CD4-positive, alpha-beta T cell treated with Interleukin-21 for 1 hour (primary cell): Measurements from ENCODE around the gene STX2.
"Not testable (repeated sequence)": the region's sequence is repeated elsewhere in the genome, so short reads cannot be mapped to it uniquely, and the experiment has no call there.

Source experiments
- DNase-seq: peaks from one replicate; pipeline ENCODE4 v3.0.0-alpha.2; 2020

STX2 gene

DNA sequence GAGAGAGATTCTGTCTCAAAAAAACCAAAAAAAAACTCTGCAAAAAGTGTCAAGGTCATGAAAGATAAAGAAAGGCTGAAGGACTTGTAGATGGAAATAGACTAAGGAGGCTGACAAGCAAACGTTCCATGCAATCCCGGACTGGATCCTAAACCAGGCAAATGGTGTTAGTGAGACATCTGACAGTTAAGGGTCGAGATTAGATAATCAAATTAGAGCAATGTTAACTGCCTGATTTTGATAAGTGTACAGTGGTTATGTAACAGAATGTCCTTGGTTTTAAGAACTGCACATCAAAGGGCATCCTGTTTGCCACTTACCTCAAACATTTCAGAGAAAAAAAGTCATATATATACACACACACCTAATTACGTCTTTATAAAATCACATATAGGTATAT is 29.4 kb upstream of the STX2 start:
- peak; percentile 59 for DNase-seq

GRCh38 chr12:130863298-130863697 is 24.2 kb upstream of the STX2 start:
- no peak for DNase-seq

- DNase-seq, result not testable (repeated sequence)
Measured at GRCh38 chr12:130862771-130863170, 23.7 kb upstream of the STX2 start.

GRCh38 chr12:130862161-130862560 is 23.1 kb upstream of the STX2 start:
- no peak for DNase-seq

GRCh38 chr12:130860311-130860710 is 21.3 kb upstream of the STX2 start:
- no peak for DNase-seq

GRCh38 chr12:130859161-130859560 is 20.1 kb upstream of the STX2 start:
- DNase-seq, result no peak

- DNase-seq, result no peak
Measured at GRCh38 chr12:130858084-130858483, 19.0 kb upstream of the STX2 start.

DNA sequence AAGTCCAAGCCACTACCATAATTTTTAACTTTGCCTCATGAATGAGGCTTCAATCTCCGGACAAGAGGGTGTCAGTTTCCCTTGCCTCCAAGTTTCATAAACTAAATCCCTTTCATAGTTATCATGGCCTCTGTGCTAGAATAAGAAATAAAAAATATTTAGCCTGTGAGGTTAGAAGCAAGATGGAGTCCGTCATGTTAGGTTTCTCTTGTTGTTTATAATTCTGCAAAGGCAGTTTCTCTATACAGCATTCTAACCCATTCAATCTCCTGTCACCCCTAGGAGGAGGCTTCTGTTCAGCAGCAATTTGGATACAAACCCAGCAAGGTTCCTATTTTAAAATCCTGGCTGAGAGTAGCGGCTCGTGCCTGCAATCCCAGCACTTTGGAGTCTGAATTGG is 17.0 kb upstream of the STX2 start:
- no peak for DNase-seq

DNA sequence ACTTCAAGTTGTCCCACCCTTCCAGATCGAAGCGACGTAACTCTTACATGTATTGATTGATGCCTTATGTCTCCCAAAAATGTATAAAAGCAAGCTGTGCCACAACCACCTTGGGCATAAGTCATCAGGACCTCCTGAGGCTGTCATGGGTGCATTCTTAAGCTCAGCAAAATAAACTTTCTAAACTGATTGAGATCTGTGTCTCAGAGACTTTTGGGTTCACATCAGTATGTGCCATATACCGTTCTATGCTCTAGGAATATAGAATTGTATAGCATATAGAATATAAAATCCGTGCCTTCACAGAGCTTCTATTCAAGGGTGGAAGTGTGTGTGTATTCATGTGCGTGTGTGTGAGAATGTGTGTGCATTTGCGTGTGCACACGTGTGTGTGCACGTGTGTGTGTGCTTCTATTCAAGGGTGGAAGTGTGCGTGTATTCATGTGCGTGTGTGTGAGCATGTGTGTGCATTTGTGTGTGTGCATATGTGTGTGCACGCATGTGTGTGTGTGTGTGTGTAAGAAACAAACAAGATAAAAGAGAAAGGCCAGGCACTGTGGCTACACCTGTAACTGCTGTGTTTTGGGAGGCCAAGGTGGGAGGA is 11.5 kb upstream of the STX2 start:
- DNase-seq, result no peak

- no peak for DNase-seq
Measured at GRCh38 chr12:130849561-130850417, 10.7 kb upstream of the STX2 start.

DNA sequence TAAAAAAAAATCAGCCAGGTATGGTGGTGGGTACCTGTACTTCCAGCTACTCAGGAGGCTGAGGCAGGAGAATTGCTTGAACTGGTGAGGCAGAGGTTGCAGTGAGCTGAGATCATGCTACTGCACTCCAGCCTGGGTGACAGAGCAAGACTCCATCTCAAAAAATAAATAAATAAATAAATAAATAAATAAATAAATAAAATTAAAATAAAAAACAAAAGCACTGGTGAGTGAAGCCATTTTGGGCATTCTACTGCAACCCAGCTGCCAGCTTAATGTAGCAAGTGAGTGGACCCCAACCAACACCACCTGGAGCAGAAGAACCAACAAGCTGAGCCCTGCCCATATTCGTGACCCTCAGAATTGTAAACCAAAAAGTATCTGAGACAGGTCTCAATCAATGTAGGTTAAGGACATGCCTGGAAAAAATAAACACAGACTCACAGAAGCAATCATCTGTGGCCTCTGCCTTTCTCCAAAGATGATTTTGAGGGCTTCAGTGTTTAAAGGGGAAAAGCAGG is 9.8 kb upstream of the STX2 start:
- DNase-seq, result not testable (repeated sequence)

DNA sequence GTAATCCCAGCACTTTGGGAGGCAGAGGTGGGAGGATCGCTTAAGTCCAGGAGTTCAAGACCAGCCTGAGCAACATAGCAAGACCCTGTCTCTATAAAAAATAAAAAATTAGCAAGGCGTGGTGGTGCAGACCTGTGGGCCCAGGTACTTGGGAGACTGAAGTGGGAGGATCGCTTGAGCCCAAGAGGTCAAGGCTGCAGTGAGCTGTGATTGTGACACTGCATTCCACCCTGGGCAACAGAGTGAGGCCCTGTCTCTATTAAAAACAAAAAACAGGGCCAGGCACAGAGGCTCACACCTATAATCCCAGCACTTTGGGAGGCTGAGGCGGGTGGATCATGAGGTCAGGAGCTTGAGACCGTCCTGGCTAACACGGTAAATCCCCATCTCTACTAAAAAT is 9.1 kb upstream of the STX2 start:
- DNase-seq, result not testable (repeated sequence)

- no peak for DNase-seq
Measured at GRCh38 chr12:130847112-130847511, 8.1 kb upstream of the STX2 start.

- no peak for DNase-seq
Measured at GRCh38 chr12:130846369-130846768, 7.3 kb upstream of the STX2 start.

GRCh38 chr12:130839770-130840404 is 837 bp upstream of the STX2 start:
- no peak for DNase-seq

- DNase-seq, result no peak
Measured at GRCh38 chr12:130838284-130838950, 633 bp downstream of the STX2 start.

DNA sequence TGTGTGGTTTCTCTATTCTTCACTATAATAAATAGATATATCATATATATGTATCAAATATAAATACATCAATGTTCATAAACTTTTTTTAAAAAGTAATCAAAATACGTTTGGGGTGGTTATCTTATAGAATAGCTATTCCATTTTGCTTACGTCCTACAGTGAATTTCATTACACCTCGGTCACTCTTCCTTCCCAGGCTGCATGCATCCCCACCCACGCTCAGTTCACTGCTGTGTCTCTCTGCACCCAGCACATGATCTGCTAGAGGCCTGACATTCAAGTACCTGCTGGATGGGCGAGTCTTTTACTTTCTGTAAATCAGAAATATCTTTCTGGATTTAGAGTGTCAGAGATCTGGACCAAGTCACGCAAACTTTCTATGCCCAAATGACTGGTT is 3.6 kb downstream of the STX2 start:
- DNase-seq, result no peak

GRCh38 chr12:130835011-130835410 is 4.0 kb downstream of the STX2 start:
- DNase-seq, result no peak

DNA sequence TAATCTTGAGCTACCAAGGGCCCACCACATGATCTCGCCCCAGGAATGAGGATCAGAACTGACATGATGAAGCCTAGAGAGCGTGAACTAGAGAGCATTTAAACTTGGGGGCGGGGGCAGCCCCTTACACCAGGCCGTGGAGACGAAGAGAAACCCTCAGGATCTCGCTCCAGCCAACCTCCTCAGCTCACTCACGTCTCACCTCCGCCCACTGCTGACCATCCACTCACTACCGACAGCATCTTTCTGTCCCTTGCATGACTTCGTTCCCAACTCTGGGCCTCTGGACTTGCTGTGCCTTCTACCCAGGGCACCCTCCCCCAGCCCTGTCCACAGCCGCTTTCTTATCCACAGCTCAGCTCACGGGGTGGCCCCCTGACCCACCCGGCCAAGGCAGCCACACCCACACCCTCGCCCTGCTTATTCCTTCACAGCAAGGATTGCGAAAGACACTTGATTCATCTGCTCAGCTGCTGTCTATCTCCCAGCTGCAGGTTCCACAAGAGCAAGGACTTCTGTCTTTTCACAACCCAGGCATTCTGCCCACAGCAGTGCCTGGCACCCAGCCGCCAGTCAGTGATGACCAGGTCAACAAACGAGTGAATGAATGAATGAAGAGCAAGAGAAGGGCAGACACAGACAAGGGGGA is 6.4 kb downstream of the STX2 start:
- no peak for DNase-seq

DNA sequence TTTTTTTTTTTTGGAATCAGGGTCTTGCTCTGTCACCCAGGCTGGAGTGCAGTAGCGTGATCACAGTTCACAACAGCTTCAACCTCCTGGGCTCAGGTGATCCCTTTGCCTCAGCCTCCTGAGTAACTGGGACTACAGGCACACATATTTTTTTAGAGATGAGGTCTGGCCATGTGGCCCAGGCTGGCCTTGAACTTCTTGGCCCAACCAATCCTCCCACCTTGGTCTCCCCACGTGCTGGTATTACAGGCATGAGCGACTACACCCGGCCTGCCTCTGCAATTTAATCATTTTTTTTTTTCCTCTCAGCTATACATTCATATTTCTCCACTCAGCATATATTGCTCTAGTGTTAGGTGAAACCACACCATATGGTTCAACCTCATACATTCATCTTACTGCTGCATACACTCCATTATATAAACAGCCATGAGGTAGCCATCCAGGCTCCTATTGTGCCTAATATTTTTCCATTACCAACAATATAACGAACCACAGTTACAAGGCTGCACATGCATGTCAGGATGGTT is 7.1 kb downstream of the STX2 start:
- DNase-seq, result no peak

- DNase-seq, result no peak
Measured at GRCh38 chr12:130831246-130831645, 7.8 kb downstream of the STX2 start.

GRCh38 chr12:130830246-130830551 is 8.9 kb downstream of the STX2 start:
- no peak for DNase-seq
